HepG2 (cell line): ENCODE measurements around the gene VILL. TPM values are rescaled to one million over a fixed set of nuclear protein-coding genes. Genes with fewer than 3 reads are reported as not detected.

Experiments
- ATAC-seq: fragments of 200-7000 bp; cut with Tn5 transposase; 3 replicates; pipeline ENCODE4 v1.9.1; 2020; ENCODE audit warnings: mild to moderate bottlenecking, moderate library complexity
- BruUV-seq: library from RNA; stranded (reverse); fragments of 400-500 nt; replicated peaks from 2 replicates; lab custom pipeline; 2021; lab: Mats Ljungman, UMichigan
- CTCF ChIA-PET: fragments of 300-600 bp; formaldehyde crosslinking; extraction: SDS; loops from one replicate; lab custom pipeline; 2021; ENCODE audit warnings: low total read pairs, inconsistent platforms, low intra/inter-chr PET ratio; lab: Yijun Ruan, JAX
- POLR2A ChIA-PET: fragments of 350-600 bp; sonication (Branson Sonifier 250); formaldehyde crosslinking; loops from one replicate; lab custom pipeline; 2020; ENCODE audit warnings: antibody characterized with exemption, inconsistent platforms; lab: Yijun Ruan, JAX
- DNase-seq: peaks from one replicate; pipeline ENCODE4 v3.0.0-alpha.2; 2015; ENCODE audit warnings: low spot score
- FAIRE-seq: peaks from 3 replicates; lab custom pipeline; 2011; peaks lifted over from hg19 to GRCh38; lab: Jason Lieb, UNC
- H2AFZ ChIP-seq: one replicate; pipeline ENCODE4 v1.6.1; 2011; ENCODE audit warnings: low read length, inconsistent platforms
- H3K27ac ChIP-seq: fragments of 300-600 bp; 3 replicates; pipeline ENCODE4 v1.8.0; 2011; ENCODE audit warnings: mixed run types, mild to moderate bottlenecking, mixed read lengths, low read length, inconsistent platforms; ENCODE audit not compliant: insufficient read depth; ENCODE audit errors: extremely low read length
- H3K27me3 ChIP-seq, 2 experiments: fragments of 200-600 bp in 1 of 2; 2 replicates in 1 of 2; 3 replicates in 1 of 2; pipeline versions ENCODE4 v1.6.0 to v1.8.0; 2011; ENCODE audit warnings: low read length in 2 of 2, mild to moderate bottlenecking in 2 of 2, moderate library complexity in 2 of 2, inconsistent platforms in 1 of 2; ENCODE audit not compliant: insufficient read depth in 2 of 2, control insufficient read depth in 1 of 2
- H3K36me3 ChIP-seq, 2 experiments: fragments of 200-600 bp in 1 of 2; replicated peaks in 1 of 2; 2 replicates in 1 of 2; 3 replicates in 1 of 2; pipeline versions ENCODE4 v1.5.1 to v1.8.0; 2011; ENCODE audit warnings: low read length in 2 of 2, inconsistent platforms in 1 of 2; ENCODE audit not compliant: insufficient read depth in 2 of 2, control insufficient read depth in 1 of 2
- H3K4me1 ChIP-seq: 2 replicates; pipeline ENCODE4 v1.5.1; 2012; ENCODE audit warnings: low read length, inconsistent platforms; ENCODE audit not compliant: insufficient read depth
- H3K4me2 ChIP-seq: 2 replicates; pipeline ENCODE4 v1.6.0; 2011; ENCODE audit warnings: low read depth, low read length, inconsistent platforms
- H3K4me3 ChIP-seq, 3 experiments: fragments of 200-600 bp in 1 of 3; sonication (generic), shearing (Covaris generic) in 1 of 3; replicated peaks in 1 of 3; 2 replicates each; pipeline ENCODE4 v1.5.1; 2011 to 2016; ENCODE audit warnings: low read length in 3 of 3, inconsistent platforms in 2 of 3, low read depth in 2 of 3, mild to moderate bottlenecking in 2 of 3, control low read depth in 1 of 3, mixed read lengths in 1 of 3; ENCODE audit not compliant: insufficient read depth in 1 of 3
- H3K79me2 ChIP-seq: one replicate; pipeline ENCODE4 v1.6.1; 2011; ENCODE audit warnings: low read length, inconsistent platforms; ENCODE audit not compliant: insufficient read depth
- H3K9ac ChIP-seq: 2 replicates; pipeline ENCODE4 v1.6.0; 2011; ENCODE audit warnings: mild to moderate bottlenecking, low read depth, low read length, inconsistent platforms; ENCODE audit not compliant: insufficient read depth
- H3K9me3 ChIP-seq: 2 replicates; pipeline ENCODE4 v1.5.1; 2012; ENCODE audit warnings: mild to moderate bottlenecking, low read length
- H4K20me1 ChIP-seq: 2 replicates; pipeline ENCODE4 v1.6.0; 2011; ENCODE audit warnings: inconsistent platforms, mild to moderate bottlenecking, low read length, moderate library complexity; ENCODE audit not compliant: insufficient read depth
- NCOA5 ChIP-seq: sonication (generic); formaldehyde crosslinking; IDR thresholded peaks from 2 replicates; pipeline ENCODE4 v1.4.0; 2020; ENCODE audit warnings: missing genetic modification reagents
- ZNF589 ChIP-seq: sonication (generic); formaldehyde crosslinking; conservative IDR thresholded peaks from 2 replicates; pipeline ENCODE4 v1.8.0; 2022; ENCODE audit warnings: mild to moderate bottlenecking, moderate library complexity, missing genetic modification reagents
- ZNF605 ChIP-seq: sonication (generic); formaldehyde crosslinking; IDR thresholded peaks from 2 replicates; pipeline ENCODE4 v1.8.0; 2022; ENCODE audit warnings: mild to moderate bottlenecking, missing genetic modification reagents
- WGBS: methylation state at CpG from one replicate; pipeline ENCODE4 v1.1.6; 2017; ENCODE audit warnings: low lambda C conversion rate; 5-methylcytosine and 5-hydroxymethylcytosine counted together
- in situ Hi-C: cut with HindIII; loops from 2 replicates; pipeline ENCODE4 v1.10.0; 2017; ENCODE audit warnings: low pct_unique_long_range_greater_than_20kb; ENCODE audit not compliant: extremely low pct_ligation_motif_present
- intact Hi-C: fragments of 100-400 bp; cut with micrococcal nuclease; formaldehyde crosslinking; loops from one replicate; pipeline ENCODE4 v1.10.0; 2022; ENCODE audit not compliant: unreplicated experiment
- polyA plus RNA-seq, 8 experiments: library from polyadenylated mRNA; depleted of rRNA in 3 of 8; stranded (reverse) in 7 of 8; unstranded in 1 of 8; fragments of >200 nt; fragmentation: Illumina TruSeq in 4 of 8; extraction: Trizol in 4 of 8; gene quantifications; 2 replicates each; pipeline versions ENCODE4 v1.2.1 to v1.2.3, GENCODE V29; 2011 to 2016; ENCODE audit warnings: low read depth in 4 of 8, missing spikeins in 1 of 8, mixed read lengths in 1 of 8; ENCODE audit not compliant: insufficient read depth in 1 of 8
- total RNA-seq, 5 experiments: library from RNA; depleted of rRNA; stranded (reverse); fragments of >200 nt; fragmentation: Illumina TruSeq; extraction: Trizol; gene quantifications; 2 replicates each; pipeline ENCODE4 v1.2.3, GENCODE V29; 2016; ENCODE audit warnings: low read depth in 1 of 5
- TF ChIP-seq, protein P1 (sequence below): sonication (generic); formaldehyde crosslinking; conservative IDR thresholded peaks from 2 replicates; pipeline ENCODE4 v1.4.0; 2020; ENCODE audit warnings: missing genetic modification reagents
- TF ChIP-seq, protein P2 (sequence below): sonication (generic); formaldehyde crosslinking; IDR thresholded peaks from 2 replicates; pipeline ENCODE4 v1.4.0; 2020; ENCODE audit warnings: mild to moderate bottlenecking, missing genetic modification reagents

Gene VILL
- total and polyA plus RNA-seq, 2 of the 13 experiments (the other 11 are each of a cell fraction or from before 2014, with no cell fraction given) = 3.2 to 5.3 TPM

GRCh38 chr3:38030126-38031021 lies 39.8 kb downstream of the VILL start:
- no peak for DNase-seq
- no TSS peak for BruUV-seq
- FAIRE-seq = no peak
- WGBS = no CpG with 5 or more reads among the region's 8 CpGs
- CTCF ChIA-PET = no interaction called here
- H3K9me3 ChIP-seq = no peaks in the 10 kb centered on the region
- H3K27me3 ChIP-seq = peaks cover 13 to 36% of the 10 kb centered on the region in 2 experiments
- 0 out of 2 replicates have a peak overlapping the region, but pooled peaks have one; percentile 42 for H3K9ac ChIP-seq
- no peak overlapping the region for H3K27ac ChIP-seq
- H2AFZ ChIP-seq = no peak overlapping the region
- H3K36me3 ChIP-seq = no peaks in the 10 kb centered on the region
- TF ChIP-seq, protein P1, sequence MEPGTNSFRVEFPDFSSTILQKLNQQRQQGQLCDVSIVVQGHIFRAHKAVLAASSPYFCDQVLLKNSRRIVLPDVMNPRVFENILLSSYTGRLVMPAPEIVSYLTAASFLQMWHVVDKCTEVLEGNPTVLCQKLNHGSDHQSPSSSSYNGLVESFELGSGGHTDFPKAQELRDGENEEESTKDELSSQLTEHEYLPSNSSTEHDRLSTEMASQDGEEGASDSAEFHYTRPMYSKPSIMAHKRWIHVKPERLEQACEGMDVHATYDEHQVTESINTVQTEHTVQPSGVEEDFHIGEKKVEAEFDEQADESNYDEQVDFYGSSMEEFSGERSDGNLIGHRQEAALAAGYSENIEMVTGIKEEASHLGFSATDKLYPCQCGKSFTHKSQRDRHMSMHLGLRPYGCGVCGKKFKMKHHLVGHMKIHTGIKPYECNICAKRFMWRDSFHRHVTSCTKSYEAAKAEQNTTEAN (CRISPR knock-in tag) = no peak
- TF ChIP-seq ZNF589 (CRISPR knock-in tag) = 0 out of 2 replicates have a peak, but pooled peaks have one; percentile 6
- TF ChIP-seq ZNF605 = 0 out of 2 replicates have a peak, but pooled peaks have one; percentile 20
- no peak for TF ChIP-seq NCOA5 (CRISPR knock-in tag)
- TF ChIP-seq, protein P2, sequence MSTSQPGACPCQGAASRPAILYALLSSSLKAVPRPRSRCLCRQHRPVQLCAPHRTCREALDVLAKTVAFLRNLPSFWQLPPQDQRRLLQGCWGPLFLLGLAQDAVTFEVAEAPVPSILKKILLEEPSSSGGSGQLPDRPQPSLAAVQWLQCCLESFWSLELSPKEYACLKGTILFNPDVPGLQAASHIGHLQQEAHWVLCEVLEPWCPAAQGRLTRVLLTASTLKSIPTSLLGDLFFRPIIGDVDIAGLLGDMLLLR = no peak
- H3K4me2 ChIP-seq = peak overlapping the region; percentile 79
- H3K79me2 ChIP-seq = no peaks in the 10 kb centered on the region
- ATAC-seq = no peak
- in situ Hi-C loops = no loop called here
- H3K4me1 ChIP-seq = peaks cover 27% of the 10 kb centered on the region
- H3K4me3 ChIP-seq = peak overlapping the region; percentile 56 to 75 (median 66); a peak in 4 of 6 replicates
- POLR2A ChIA-PET = interaction anchor here (1.7 kb wide), 1 partner anchor 15 kb away, joined by 4 read pairs; no protein-coding TSS in a partner anchor
- H4K20me1 ChIP-seq = no peaks in the 10 kb centered on the region
- intact Hi-C loops = no loop called here
